Heart left ventricle (tissue), 13 donors: ENCODE measurements around the gene LUZP2.

Source experiments
- POLR2A ChIP-seq, 2 donors: fragments of 450-650 bp; IDR thresholded peaks; one replicate each; pipeline ENCODE4 v1.6.1; 2017; ENCODE audit warnings: antibody characterized with exemption in 2 of 2, mild to moderate bottlenecking in 2 of 2, moderate library complexity in 2 of 2
- TF ChIP-seq, protein P1 (sequence below), 12 donors: fragments of 200-600 bp; sonication (generic) in 4 of 12; IDR thresholded peaks; one replicate each; pipeline versions ENCODE4 v1.5.0 to v1.8.0; 2018 to 2022; ENCODE audit warnings: antibody characterized with exemption in 12 of 12, mild to moderate bottlenecking in 5 of 12
- donor health status: ischemic (EF 13 %, LVEDD 7.1; RV severe dilation, severe dysfunction).
- donor health status: DM: no; HTN: yes; CAD: no.
- donor health status: DM: no; HTN: no; CAD: no.
- donor health status: ischemic (EF 25% LVEDD 6.9; RV normal size, moderate dysfunction).
- donor health status: ischemic (EF 25% LVEDD 5.7; RV mildly dilated, moderate dysfunction).
- donor health status: ischemic (EF 35%, LVEDD 5.7; RV mildly dilated, moderate dysfunction).
- donor health status: nonischemic (EF 11% LVEDD 7.7; RV severe dilation, severe dysfunction).
- donor health status: DM: yes; HTN: yes; CAD: no.
- donor health status: PGD.
- donor health status: ischemic (EF 29% LVEDD 5.4; RV normal size, mild dysfunction).
- donor health status: nonischemic (EF 23%, LVEDD 6.1; RV moderate dilation, normal function).

DNA sequence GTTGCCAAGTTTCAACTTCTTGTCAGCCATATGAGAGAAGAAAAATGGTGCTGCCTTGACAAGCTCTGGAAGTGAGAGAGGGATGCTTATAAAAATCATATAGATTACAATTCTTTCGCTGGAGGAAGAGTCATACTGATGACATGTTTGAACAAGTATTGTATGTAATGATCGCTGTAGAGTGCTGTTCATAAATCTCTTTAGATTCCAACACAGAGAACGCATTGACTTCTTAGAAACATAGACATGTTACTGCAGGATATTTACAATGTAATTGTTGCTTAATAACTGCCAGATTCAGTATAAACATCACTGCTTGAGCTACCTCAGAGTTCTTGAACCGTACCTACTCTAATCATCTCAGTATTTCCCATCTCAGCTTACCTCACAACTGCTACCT is 571.6 kb downstream of the LUZP2 start:
- TF ChIP-seq, protein P1, sequence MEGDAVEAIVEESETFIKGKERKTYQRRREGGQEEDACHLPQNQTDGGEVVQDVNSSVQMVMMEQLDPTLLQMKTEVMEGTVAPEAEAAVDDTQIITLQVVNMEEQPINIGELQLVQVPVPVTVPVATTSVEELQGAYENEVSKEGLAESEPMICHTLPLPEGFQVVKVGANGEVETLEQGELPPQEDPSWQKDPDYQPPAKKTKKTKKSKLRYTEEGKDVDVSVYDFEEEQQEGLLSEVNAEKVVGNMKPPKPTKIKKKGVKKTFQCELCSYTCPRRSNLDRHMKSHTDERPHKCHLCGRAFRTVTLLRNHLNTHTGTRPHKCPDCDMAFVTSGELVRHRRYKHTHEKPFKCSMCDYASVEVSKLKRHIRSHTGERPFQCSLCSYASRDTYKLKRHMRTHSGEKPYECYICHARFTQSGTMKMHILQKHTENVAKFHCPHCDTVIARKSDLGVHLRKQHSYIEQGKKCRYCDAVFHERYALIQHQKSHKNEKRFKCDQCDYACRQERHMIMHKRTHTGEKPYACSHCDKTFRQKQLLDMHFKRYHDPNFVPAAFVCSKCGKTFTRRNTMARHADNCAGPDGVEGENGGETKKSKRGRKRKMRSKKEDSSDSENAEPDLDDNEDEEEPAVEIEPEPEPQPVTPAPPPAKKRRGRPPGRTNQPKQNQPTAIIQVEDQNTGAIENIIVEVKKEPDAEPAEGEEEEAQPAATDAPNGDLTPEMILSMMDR (IDR thresholded peaks at IDR 0.05) = no peak
- TF ChIP-seq POLR2A (IDR thresholded peaks at IDR 0.05) = no peak
